Fibroblast of skin of abdomen (primary cell): Measurements from ENCODE around the gene POLH.
"Not testable (repeated sequence)": the region's sequence is repeated elsewhere in the genome, so short reads cannot be mapped to it uniquely, and the experiment has no call there.

ENCODE experiments used
- DNase-seq: peaks from one replicate; pipeline ENCODE4 v3.0.0-alpha.2; 2013

Gene POLH

DNA sequence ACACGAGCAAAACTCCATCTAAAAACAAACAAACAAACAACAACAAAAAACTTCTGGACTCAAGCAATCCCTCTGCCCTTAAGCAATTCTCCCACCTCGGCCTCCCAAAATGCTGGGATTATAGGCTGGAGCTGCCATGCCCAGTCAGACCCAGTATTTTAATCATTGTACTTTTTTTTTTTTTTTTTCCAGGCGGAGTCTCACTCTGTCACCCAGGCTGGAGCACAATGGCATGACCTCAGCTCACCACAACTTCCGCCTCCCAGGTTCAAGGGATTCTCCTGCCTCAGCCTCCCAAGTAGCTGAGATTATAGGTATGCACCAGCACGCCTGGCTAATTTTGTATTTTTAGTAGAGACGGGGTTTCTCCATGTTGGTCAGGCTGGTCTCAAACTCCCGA is 57.0 kb downstream of the POLH start:
- DNase-seq: not testable (repeated sequence)

DNA sequence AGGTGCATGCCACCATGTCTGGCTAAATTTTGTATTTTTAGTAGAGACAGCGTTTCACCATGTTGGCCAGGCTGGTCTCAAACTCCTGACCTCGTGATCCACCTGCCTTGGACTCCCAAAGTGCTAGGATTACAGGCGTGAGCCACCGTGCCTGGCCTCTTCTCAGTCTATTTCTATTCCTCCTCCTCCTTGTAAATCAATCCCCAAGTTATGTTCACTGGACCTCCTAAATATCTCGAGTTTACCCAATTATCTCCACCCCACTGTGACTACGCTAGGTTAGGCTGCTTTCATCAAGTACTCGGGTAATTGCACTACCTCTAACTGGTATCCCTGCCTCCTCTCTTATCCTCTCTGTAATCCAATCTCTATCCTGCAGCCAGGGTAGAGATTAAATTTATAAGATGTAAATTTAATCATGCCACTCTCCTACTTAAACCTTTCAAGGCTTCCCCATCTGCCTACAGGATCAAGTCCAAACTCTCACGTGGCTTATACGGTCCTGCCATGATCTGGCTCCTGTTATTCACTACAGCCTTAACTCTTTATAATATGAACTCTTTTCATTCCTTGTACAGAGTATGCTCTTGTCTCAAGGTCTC is 58.8 kb downstream of the POLH start:
- no peak for DNase-seq

DNA sequence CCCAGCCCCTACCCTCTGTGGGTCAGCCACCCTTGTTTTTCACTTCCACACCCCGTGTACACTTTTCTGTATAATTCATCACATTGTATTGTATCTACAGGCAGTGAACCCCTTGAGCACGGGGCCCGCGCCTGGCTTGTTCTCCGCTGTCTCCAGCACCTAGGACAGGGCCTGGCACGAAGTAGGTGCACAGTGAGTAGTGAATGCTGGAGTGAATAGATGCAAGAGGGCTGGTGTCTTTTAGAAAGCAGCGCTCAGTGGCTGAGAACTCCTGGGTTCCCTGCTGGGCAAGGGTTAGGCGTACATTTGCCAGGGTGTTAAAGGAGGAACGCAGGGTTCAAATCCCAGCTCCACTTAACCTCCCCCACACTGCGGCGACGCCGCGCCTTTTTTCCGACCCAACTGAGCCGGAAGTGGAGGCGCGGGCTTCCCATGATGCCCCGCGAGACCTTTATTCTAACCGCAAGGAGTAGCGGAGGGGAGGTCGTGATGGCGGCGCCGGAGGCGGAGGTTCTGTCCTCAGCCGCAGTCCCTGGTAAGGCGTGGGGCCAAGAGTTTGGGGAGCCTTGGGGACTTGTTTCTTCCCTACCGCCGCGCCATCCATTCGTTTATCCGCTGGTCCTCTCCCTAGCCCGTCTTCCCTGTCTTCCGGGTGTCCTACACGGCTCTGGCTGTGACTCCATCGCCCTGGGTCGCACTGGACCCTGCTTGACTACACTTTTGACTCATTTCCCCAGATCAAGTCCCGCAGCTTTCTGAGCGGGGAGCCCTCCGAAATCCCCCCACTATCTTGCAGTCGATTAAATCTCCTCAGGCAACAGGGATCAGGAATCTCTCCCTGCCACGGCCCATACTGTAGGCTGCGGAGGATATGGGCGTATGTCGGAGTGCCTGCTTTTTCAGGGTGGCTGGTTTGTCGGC is 59.7 kb downstream of the POLH start, which contains the start of gene MAD2L1BP:
Gene MAD2L1BP, plus strand, starts transcription at position 454 of the 921 bp plus-strand sequence. Its CDS starts 36 bp downstream, at position 490.
- DNase-seq: peak; percentile 76

DNA sequence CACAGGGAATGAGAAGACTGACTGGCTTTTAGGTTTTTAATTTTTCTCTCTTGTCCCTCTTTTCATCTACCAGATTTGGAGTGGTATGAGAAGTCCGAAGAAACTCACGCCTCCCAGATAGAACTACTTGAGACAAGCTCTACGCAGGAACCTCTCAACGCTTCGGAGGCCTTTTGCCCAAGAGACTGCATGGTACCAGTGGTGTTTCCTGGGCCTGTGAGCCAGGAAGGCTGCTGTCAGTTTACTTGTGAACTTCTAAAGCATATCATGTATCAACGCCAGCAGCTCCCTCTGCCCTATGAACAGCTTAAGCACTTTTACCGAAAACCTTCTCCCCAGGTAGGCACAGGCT is 60.3 kb downstream of the POLH start:
- DNase-seq: no peak

DNA sequence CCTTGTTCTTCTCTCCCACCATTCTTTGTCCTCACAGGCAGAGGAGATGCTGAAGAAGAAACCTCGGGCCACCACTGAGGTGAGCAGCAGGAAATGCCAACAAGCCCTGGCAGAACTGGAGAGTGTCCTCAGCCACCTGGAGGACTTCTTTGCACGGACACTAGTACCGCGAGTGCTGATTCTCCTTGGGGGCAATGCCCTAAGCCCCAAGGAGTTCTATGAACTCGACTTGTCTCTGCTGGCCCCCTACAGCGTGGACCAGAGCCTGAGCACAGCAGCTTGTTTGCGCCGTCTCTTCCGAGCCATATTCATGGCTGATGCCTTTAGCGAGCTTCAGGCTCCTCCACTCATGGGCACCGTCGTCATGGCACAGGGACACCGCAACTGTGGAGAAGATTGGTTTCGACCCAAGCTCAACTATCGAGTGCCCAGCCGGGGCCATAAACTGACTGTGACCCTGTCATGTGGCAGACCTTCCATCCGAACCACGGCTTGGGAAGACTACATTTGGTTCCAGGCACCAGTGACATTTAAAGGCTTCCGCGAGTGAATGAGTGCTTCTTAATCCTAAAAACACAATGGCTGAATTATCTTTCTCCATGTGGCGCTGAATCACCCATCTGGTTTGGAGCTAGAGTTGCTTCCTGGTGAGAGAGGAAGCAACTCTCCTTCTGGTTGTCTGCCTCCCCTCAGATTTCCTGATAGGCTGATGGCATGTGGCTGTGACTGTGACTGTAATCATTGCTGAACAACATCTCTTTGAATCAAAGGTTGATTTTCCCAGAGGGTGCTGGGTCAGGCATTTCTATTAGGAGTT is 64.2 kb downstream of the POLH start:
- DNase-seq: no peak

DNA sequence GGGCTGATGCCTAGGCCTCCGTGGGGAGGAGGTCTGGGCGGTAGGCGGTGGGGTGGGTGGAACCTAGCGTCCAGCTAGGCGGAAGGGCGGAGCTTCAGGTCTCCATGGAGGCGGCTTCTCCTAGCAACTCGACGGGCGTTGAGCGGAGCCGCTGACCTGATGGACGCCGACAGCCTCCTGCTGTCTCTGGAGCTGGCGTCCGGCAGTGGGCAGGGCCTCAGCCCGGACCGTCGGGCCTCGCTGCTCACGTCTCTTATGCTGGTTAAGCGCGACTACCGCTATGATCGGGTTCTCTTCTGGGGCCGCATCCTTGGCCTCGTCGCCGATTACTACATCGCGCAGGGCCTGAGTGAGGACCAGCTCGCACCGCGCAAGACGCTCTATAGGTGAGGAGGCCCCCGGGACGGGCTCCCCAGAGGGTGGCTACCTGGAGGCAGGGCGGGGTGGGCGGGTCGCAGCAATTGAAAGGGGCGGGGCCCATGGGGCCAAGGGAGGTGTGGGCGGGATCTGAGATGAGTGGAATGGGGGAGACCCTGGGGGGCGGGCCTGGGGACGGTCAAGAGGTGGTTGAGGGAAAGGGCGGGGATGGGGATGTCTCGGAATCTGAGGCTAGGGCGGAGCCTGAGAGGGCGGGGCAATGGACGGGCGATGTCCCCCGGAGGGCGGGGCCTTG is 69.1 kb downstream of the POLH start, which contains the start of gene RSPH9:
Gene RSPH9, plus strand, starts transcription at position 97 of the 673 bp plus-strand sequence. Its CDS starts 63 bp downstream, at position 160.
- peak; percentile 54 for DNase-seq

DNA sequence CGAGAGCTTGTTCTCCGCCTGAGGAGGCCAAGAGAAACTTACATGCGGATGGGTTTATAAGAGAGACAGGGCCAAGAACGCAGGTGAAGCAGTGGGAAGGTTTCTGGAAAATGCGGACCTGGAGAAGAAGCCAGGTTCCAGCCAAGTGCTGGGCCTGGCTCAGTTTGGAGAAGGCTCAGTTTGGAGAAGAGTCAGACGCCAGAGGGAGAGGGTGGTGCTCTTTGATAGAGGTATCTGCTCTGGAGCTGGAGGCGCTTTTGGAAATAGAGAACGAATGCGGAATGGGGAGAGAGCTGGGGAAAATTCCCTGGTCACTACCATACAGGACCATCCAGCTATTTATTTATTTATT is 69.6 kb downstream of the POLH start:
- no peak for DNase-seq

DNA sequence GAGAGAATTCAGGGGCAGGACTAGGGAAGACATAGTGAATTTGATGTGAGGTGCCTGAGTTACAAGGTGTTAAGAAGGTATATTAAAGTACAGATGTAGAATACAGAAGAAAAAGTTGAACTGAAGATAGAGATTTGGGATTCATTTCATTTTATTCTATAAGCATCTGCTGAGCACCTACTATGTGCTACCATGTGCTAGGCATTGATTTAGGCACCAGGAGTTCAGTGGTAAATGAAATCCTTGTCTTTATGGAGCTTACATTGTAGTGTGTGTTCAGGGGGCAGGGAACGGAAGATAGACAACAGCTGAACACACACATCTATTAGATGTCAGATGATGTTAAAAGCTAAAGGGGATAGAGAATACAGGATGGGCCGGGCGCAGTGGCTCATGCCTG is 71.6 kb downstream of the POLH start:
- DNase-seq: no peak

DNA sequence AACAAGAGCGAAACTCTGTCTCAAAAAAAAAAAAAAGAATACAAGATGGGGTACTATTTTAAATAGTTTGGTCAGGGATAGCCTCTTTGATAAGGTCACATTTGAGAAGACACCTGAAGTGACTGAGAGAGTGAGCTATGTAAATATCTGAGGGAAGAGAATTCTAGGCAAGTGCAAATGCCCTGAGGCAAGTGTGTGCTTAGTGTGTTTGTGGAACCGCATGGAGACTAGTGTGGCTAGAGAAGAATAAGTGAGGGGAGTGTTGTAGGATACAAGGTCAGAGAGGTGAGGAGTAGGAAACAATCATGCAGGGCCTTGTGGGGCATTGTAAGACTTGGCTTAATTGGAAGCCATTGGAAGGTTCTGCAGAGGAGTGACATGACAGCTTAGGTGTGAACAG is 72.3 kb downstream of the POLH start:
- no peak for DNase-seq

DNA sequence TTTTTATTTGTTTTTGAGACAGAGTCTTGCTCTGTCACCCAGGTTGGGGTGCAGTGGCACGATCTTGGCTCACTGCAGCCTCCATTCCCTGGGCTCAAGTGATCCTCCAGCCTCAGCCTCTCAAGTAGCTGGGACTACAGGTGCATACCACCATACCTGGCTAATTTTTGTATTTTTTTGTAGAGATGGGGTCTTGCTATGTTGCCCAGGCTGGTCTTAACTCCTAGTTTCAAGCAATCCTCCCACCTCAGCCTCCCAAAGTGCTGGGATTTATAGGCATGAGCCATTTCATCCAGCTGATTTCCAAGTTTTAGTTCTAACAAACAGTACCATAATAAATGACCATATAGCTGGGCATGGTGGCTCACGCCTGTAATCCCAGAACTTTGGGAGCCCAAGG is 76.8 kb downstream of the POLH start:
- DNase-seq: not testable (repeated sequence)

DNA sequence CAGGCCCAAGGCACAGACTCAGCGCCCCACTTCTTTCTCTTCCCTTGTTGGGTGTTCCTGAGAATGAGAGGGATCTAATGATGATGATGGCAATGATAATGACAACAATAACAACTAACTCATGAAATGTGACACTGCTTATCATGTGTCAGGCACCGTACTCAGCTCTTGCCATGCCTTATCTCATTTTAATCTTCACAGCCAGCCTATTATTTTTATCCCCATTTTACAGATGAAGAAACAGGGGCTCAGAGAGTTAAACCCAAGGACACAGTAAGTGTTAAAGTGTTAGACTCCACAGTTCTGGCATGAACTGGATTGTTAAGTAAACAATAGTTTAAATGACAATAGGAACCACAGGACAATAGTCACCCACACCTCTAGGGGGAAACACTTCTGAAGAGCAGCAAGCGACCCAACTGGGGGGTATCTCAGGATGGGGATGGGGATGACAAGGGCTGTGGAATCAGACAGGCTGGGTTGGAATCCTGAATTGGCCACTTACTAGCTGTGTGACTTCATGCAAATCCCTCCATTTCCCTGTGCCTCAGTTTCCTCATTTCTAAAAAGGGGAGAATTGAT is 81.3 kb downstream of the POLH start:
- DNase-seq: no peak

DNA sequence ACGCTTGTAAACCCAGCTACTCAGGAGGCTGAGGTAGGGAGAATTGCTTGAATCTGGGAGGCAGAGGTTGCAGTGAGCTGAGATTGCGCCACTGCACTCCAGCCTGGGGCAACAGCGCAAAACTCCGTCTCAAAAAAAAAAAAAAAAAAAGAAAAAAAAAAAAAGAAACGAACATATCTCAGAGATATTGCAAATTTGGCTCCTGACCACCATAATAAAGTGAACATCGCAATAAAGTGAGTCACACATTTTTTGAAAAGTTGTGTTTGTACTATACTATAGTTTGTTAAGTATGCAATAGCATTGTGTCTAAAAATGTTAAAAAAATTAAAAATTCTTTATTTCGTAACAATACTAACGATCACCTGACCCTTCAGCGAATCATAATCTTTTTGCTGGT is 82.2 kb downstream of the POLH start:
- no peak for DNase-seq

DNA sequence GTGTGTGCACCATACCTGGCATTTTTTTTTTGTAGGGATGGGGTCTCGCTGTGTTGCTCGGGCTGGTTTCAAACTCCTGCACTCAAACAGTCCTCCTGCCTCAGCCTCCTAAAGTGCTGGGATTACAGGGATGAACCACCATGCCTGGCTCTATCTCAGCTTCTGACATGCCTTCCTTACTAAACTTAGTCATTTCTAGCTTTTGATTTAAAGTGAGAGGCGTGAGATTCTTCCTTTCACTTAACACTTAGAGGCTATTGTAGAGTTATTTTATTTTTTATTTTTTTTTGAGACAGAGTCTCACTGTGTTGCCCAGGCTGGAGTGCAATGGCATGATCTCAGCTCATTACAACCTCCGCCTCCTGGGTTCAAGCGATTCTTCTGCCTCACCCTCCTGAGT is 87.0 kb downstream of the POLH start:
- DNase-seq: not testable (repeated sequence)
